A673 (cell line): ENCODE results near the gene SEMA5A. TPM values are rescaled to one million over a fixed set of nuclear protein-coding genes. Genes with fewer than 3 reads are reported as not detected.

ENCODE experiments used
- BruUV-seq: library from RNA; stranded (reverse); fragments of 400-500 nt; replicated peaks from 2 replicates; lab custom pipeline; 2021; lab: Mats Ljungman, UMichigan
- CTCF ChIA-PET: fragments of 300-600 bp; sonication (Branson Sonifier 250); formaldehyde crosslinking; loops from one replicate; lab custom pipeline; 2022; ENCODE audit warnings: antibody characterized with exemption; lab: Charles Lee
- POLR2A ChIA-PET: fragments of 300-600 bp; sonication (Branson Sonifier 250); formaldehyde crosslinking; loops from one replicate; lab custom pipeline; 2022; ENCODE audit warnings: antibody characterized with exemption; ENCODE audit not compliant: low non-redundant PET; lab: Charles Lee
- DNase-seq: peaks from one replicate; pipeline ENCODE4 v3.0.0-alpha.2; 2015; ENCODE audit warnings: low spot score
- H3K27ac ChIP-seq: fragments of 200-600 bp; sonication (generic); 2 replicates; pipeline ENCODE4 v1.5.1; 2016; ENCODE audit warnings: mixed run types, low read depth, mild to moderate bottlenecking, mixed read lengths, antibody characterized with exemption, low read length; ENCODE audit not compliant: poor library complexity, severe bottlenecking
- H3K27me3 ChIP-seq: fragments of 200-600 bp; sonication (generic); replicated peaks from 2 replicates; pipeline ENCODE4 v1.6.1; 2017; ENCODE audit warnings: mixed run types, low read depth, mild to moderate bottlenecking, mixed read lengths, antibody characterized with exemption, low read length; ENCODE audit not compliant: insufficient read depth, poor library complexity
- H3K36me3 ChIP-seq: fragments of 200-600 bp; sonication (generic); 2 replicates; pipeline ENCODE4 v1.6.1; 2016; ENCODE audit warnings: mixed run types, mild to moderate bottlenecking, mixed read lengths, antibody characterized with exemption, low read length; ENCODE audit not compliant: insufficient read depth, poor library complexity, severe bottlenecking
- H3K4me1 ChIP-seq: fragments of 200-600 bp; sonication (generic); 2 replicates; pipeline ENCODE4 v1.6.1; 2017; ENCODE audit warnings: mixed run types, mild to moderate bottlenecking, mixed read lengths, antibody characterized with exemption, low read length; ENCODE audit not compliant: insufficient read depth, poor library complexity, severe bottlenecking
- H3K4me3 ChIP-seq: fragments of 200-600 bp; sonication (generic); 2 replicates; pipeline ENCODE4 v1.5.1; 2016; ENCODE audit warnings: low read depth, mixed run types, mild to moderate bottlenecking, mixed read lengths, low read length; ENCODE audit not compliant: poor library complexity, severe bottlenecking
- H3K9me3 ChIP-seq: fragments of 200-600 bp; sonication (generic); 2 replicates; pipeline ENCODE4 v1.6.1; 2016; ENCODE audit warnings: mixed run types, low read depth, mild to moderate bottlenecking, mixed read lengths, antibody characterized with exemption, low read length; ENCODE audit not compliant: poor library complexity, severe bottlenecking
- CTCF ChIP-seq: fragments of 300-800, 200-600 bp; sonication (generic); conservative IDR thresholded peaks from 2 replicates; pipeline ENCODE4 v1.5.1; 2017; ENCODE audit warnings: low read depth, mild to moderate bottlenecking, antibody characterized with exemption, low read length, moderate library complexity, mixed read lengths
- EZH2 ChIP-seq: fragments of 200-600 bp; sonication (generic); IDR thresholded peaks from 2 replicates; pipeline ENCODE4 v1.6.1; 2017; ENCODE audit warnings: borderline replicate concordance, low read depth, mild to moderate bottlenecking, mixed read lengths, antibody characterized with exemption, low read length; ENCODE audit not compliant: poor library complexity, severe bottlenecking
- intact Hi-C: fragments of 100-400 bp; cut with micrococcal nuclease; formaldehyde crosslinking; loops from one replicate; pipeline ENCODE4 v1.10.0; 2022; ENCODE audit not compliant: unreplicated experiment
- total RNA-seq: library from RNA; stranded (reverse); gene quantifications from 2 replicates; pipeline ENCODE4 v1.2.3, GENCODE V29; 2021

Gene SEMA5A
- total RNA-seq, 1 experiment from 2014 or later, result 0.17 TPM

DNA sequence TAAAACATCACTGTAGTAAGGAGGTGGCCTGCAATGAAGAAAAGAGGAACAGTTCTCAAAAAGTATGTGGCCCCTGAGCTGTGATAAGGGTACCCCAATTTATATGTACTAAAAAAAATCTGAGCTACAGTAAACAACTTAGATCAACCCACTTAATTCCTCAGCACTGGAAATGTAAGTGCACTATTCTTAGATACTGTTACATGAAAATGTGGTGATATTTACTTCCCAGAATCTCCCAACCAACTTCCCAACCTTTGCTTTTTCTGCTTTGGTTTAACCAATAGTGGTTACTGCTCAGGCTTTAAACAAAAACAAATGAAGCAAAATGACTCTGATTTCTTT, 114.8 kb downstream of the SEMA5A start:
- H3K27ac ChIP-seq, result no peak overlapping the region
- ChIA-PET POLR2A (no interaction called here), CTCF (no interaction called here)

GRCh38 chr5:9430306-9430705, 115.6 kb downstream of the SEMA5A start:
- Histone ChIP-seq H3K9me3 (no peaks in the 10 kb centered on the region), H3K4me1 (no peaks in the 10 kb centered on the region), H3K36me3 (no peaks in the 10 kb centered on the region), H3K27me3 (no peaks in the 10 kb centered on the region), H3K4me3 (no peak overlapping the region), H3K27ac (no peak overlapping the region)
- TF ChIP-seq EZH2, result no peak
- TF ChIP-seq CTCF, result no peak
- CTCF ChIA-PET, result no interaction called here
- DNase-seq, result no peak
- intact Hi-C loops, result no loop called here
- BruUV-seq, result no TSS peak
- POLR2A ChIA-PET, result no interaction called here

More for the DNA sequence above, 114.8 kb downstream of the SEMA5A start:
- TF ChIP-seq EZH2 (no peak), CTCF (no peak)
- intact Hi-C loops, result no loop called here
- H3K36me3 ChIP-seq, result no peaks in the 10 kb centered on the region
- no peaks in the 10 kb centered on the region for H3K9me3 ChIP-seq
- H3K4me1 ChIP-seq, result no peaks in the 10 kb centered on the region
- no peak overlapping the region for H3K4me3 ChIP-seq
- DNase-seq, result no peak
- BruUV-seq, result no TSS peak
- no peaks in the 10 kb centered on the region for H3K27me3 ChIP-seq

- Histone ChIP-seq H3K27ac (no peak overlapping the region), H3K9me3 (no peaks in the 10 kb centered on the region), H3K36me3 (no peaks in the 10 kb centered on the region), H3K27me3 (no peaks in the 10 kb centered on the region), H3K4me3 (no peak overlapping the region), H3K4me1 (no peaks in the 10 kb centered on the region)
- intact Hi-C loops, result no loop called here
- CTCF ChIA-PET, result no interaction called here
- no peak for TF ChIP-seq CTCF
- no peak for TF ChIP-seq EZH2
- POLR2A ChIA-PET, result no interaction called here
- no peak for DNase-seq
- no TSS peak for BruUV-seq
These were observed 116.1 kb downstream of the SEMA5A start for GRCh38 chr5:9429691-9430215.
